Kidney epithelial cell (primary cell): Measurements from ENCODE around the gene TOP1. TPM values are rescaled to one million over a fixed set of nuclear protein-coding genes. Genes with fewer than 3 reads are reported as not detected.

Experiments
- DNase-seq: peaks from one replicate; pipeline ENCODE4 v3.0.0-alpha.2; 2010; ENCODE audit warnings: low read depth
- H3K27me3 ChIP-seq: 2 replicates; pipeline ENCODE4 v1.6.0; 2011; ENCODE audit warnings: low read length; ENCODE audit not compliant: control insufficient read depth, insufficient read depth
- H3K36me3 ChIP-seq: 2 replicates; pipeline ENCODE4 v1.5.1; 2011; ENCODE audit warnings: low read length; ENCODE audit not compliant: control insufficient read depth, insufficient read depth
- H3K4me3 ChIP-seq: 2 replicates; pipeline ENCODE4 v1.5.1; 2011; ENCODE audit warnings: low read depth, mild to moderate bottlenecking, control low read depth, low read length
- total RNA-seq: library from RNA; depleted of rRNA; stranded (reverse); fragments of >200 nt; gene quantifications from 2 replicates; pipeline ENCODE4 v1.2.3, GENCODE V29; 2015
- TF ChIP-seq, protein P1 (sequence below): IDR thresholded peaks from 2 replicates; pipeline ENCODE4 v1.5.1; 2011; ENCODE audit warnings: mild to moderate bottlenecking, moderate library complexity, low read length, control low read depth, inconsistent platforms; ENCODE audit not compliant: insufficient read depth, poor library complexity, severe bottlenecking

TOP1 gene
- total RNA-seq, 1 donor from 2014 or later, result 38.0 TPM

DNA sequence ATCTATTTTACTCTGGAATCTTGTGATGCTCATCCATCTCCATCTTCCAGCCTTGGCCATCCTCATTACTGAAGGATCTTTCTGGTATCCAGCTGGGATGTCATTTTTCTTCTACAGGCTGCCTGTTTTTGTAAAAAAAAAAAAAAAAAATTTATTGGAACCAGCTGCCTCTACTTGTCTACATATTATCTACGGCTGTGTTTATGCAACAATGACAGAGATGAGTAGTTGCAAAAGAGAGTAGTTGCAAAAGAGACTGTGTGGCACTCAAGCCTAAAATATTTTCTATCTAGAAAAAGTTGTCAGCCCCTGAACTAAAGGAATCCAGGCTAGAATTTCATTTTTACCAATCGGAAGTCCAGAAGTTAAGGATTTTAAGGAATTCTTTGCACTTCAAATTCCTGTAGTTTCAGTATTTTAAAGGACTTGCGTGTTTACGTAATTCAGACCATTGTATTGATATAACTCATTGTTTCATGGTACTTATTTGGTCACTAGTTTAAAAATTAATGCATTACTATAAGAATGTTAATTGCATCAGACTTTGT lies 70.2 kb downstream of the TOP1 start:
- H3K36me3 ChIP-seq, result peaks cover 6% of the 10 kb centered on the region
- DNase-seq, result no peak
- no peak overlapping the region for H3K4me3 ChIP-seq
- H3K27me3 ChIP-seq, result no peaks in the 10 kb centered on the region
- TF ChIP-seq, protein P1, sequence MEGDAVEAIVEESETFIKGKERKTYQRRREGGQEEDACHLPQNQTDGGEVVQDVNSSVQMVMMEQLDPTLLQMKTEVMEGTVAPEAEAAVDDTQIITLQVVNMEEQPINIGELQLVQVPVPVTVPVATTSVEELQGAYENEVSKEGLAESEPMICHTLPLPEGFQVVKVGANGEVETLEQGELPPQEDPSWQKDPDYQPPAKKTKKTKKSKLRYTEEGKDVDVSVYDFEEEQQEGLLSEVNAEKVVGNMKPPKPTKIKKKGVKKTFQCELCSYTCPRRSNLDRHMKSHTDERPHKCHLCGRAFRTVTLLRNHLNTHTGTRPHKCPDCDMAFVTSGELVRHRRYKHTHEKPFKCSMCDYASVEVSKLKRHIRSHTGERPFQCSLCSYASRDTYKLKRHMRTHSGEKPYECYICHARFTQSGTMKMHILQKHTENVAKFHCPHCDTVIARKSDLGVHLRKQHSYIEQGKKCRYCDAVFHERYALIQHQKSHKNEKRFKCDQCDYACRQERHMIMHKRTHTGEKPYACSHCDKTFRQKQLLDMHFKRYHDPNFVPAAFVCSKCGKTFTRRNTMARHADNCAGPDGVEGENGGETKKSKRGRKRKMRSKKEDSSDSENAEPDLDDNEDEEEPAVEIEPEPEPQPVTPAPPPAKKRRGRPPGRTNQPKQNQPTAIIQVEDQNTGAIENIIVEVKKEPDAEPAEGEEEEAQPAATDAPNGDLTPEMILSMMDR, result no peak

DNA sequence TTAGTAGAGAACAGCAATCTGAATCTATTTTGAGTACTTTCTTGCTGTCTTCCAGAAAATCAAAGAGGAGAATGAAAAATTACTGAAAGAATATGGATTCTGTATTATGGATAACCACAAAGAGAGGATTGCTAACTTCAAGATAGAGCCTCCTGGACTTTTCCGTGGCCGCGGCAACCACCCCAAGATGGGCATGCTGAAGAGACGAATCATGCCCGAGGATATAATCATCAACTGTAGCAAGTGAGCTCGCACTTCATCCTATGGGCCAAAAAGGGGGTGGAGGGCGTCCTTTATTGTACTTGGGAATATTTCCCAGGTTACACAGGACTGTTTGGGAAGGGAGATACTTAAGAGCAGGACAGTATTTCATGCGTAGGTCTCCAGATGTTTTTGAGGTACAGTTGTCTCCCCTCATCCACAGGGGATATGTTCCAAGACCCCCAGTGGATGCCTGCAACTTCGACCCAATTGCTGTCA lies 71.4 kb downstream of the TOP1 start:
- Histone ChIP-seq H3K4me3 (no peak overlapping the region), H3K27me3 (no peaks in the 10 kb centered on the region), H3K36me3 (peaks cover 4% of the 10 kb centered on the region)
- TF ChIP-seq, protein P1, result no peak
- no peak for DNase-seq

DNA sequence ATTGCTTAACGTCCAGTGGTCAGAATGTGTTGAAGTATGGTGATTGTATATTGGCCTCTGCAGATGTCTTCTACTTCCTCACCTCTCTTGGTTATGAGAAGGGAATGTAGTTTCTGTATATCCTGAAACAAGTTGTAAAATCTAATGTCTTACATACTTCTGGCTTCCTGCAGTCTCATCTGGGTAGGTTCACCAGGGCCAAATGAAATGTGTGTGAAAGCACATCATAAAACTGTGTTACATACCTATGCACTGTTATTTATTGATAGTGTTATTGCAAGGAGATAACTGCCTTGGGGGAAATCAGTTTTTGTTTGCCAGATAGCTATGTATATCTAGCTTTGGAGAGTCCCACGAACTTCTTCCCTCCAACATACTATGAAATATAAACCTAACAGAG lies 73.0 kb downstream of the TOP1 start:
- Histone ChIP-seq H3K36me3 (peaks cover 4% of the 10 kb centered on the region), H3K27me3 (no peaks in the 10 kb centered on the region), H3K4me3 (no peak overlapping the region)
- DNase-seq, result no peak
- TF ChIP-seq, protein P1, result no peak

DNA sequence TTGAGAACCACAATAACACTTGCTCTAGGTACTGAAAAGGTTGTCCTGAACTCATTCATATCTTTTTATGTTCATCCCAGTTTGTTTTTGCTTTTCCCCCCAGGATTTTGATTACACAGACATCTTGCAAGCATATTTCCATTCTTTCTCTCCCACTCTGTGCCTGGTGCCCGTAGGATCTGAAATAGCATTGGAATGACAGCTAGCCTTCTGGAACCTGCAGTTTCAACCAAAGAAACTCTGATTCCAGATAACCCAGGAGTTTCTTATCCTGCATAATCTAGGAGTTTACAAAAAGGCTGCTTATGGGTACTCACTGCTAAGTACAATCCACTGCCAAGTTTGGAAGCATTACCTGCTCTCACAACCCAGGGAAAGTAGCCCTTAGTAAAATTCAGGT lies 79.9 kb downstream of the TOP1 start:
- TF ChIP-seq, protein P1, result no peak
- Histone ChIP-seq H3K27me3 (no peaks in the 10 kb centered on the region), H3K36me3 (peaks cover 1% of the 10 kb centered on the region), H3K4me3 (no peak overlapping the region)
- no peak for DNase-seq

DNA sequence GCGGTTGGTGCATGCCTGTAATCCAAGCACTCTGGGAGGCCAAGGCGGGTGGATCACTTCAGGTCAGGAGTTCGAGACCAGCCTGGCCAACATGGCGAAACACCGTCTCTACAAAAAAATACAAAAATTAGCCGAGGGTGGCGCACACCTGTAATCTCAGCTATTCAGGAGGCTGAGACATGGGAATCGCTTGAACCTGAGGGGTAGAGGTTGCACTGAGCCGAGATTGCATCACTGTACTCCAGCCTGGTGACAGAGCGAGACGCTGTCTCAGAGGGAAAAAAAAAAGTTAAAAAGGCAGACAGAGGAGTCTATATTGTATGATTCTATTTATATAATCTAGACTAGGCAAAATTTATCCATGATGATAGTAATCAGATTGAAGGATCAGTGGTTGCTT lies 81.4 kb downstream of the TOP1 start:
- DNase-seq, result no peak
- peaks cover 2% of the 10 kb centered on the region for H3K36me3 ChIP-seq

More for the DNA sequence above, 81.4 kb downstream of the TOP1 start:
- H3K4me3 ChIP-seq, result no peak overlapping the region
- no peaks in the 10 kb centered on the region for H3K27me3 ChIP-seq
- TF ChIP-seq, protein P1, result no peak
